WTC11 (cell line): ENCODE data around the gene SLC9A3. TPM values are rescaled to one million over a fixed set of nuclear protein-coding genes. Genes with fewer than 3 reads are reported as not detected.
A peak's percentile ranks its signal among the peaks of the same experiment; 100 is the strongest.

Source experiments
- CTCF ChIP-seq: fragments of 200-600 bp; IDR thresholded peaks from 2 replicates; pipeline ENCODE4 v1.8.0; 2022; ENCODE audit warnings: antibody characterized with exemption
- E2F5 ChIP-seq: sonication (generic); formaldehyde crosslinking; IDR thresholded peaks from 2 replicates; pipeline ENCODE4 v1.8.1; 2022; ENCODE audit warnings: mild to moderate bottlenecking, moderate library complexity, missing genetic modification reagents
- ELF4 ChIP-seq: sonication (generic); formaldehyde crosslinking; IDR thresholded peaks from 2 replicates; pipeline ENCODE4 v1.8.1; 2022; ENCODE audit warnings: low read depth, mild to moderate bottlenecking, moderate library complexity, missing genetic modification reagents
- IRF2 ChIP-seq: sonication (generic); formaldehyde crosslinking; IDR thresholded peaks from 2 replicates; pipeline ENCODE4 v1.8.0; 2022; ENCODE audit warnings: low read depth, missing genetic modification reagents, borderline replicate concordance
- PRRX2 ChIP-seq: fragments of 250-450 bp; sonication (Bioruptor Pico); IDR thresholded peaks from 2 replicates; pipeline ENCODE4 v1.8.0; 2021; ENCODE audit warnings: mild to moderate bottlenecking
- SOX15 ChIP-seq: fragments of 250-450 bp; sonication (Bioruptor Pico); IDR thresholded peaks from 2 replicates; pipeline ENCODE4 v1.9.0; 2021; ENCODE audit warnings: mild to moderate bottlenecking
- STAT6 ChIP-seq: sonication (generic); formaldehyde crosslinking; conservative IDR thresholded peaks from 2 replicates; pipeline ENCODE4 v1.8.1; 2023; ENCODE audit warnings: mild to moderate bottlenecking, low read depth, missing genetic modification reagents, moderate library complexity
- ZBTB21 ChIP-seq: sonication (generic); formaldehyde crosslinking; IDR thresholded peaks from 2 replicates; pipeline ENCODE4 v1.8.1; 2023; ENCODE audit warnings: mild to moderate bottlenecking, missing genetic modification reagents, borderline replicate concordance
- ZBTB43 ChIP-seq: sonication (generic); formaldehyde crosslinking; IDR thresholded peaks from 2 replicates; pipeline ENCODE4 v1.8.1; 2023; ENCODE audit warnings: mild to moderate bottlenecking, missing genetic modification reagents
- ZNF263 ChIP-seq: sonication (generic); formaldehyde crosslinking; IDR thresholded peaks from 2 replicates; pipeline ENCODE4 v1.8.1; 2022; ENCODE audit warnings: low read depth, mild to moderate bottlenecking, moderate library complexity, missing genetic modification reagents
- ZNF532 ChIP-seq: fragments of 250-450 bp; sonication (Bioruptor Pico); IDR thresholded peaks from 2 replicates; pipeline ENCODE4 v1.9.0; 2021; ENCODE audit warnings: mild to moderate bottlenecking, borderline replicate concordance
- ZSCAN18 ChIP-seq: fragments of 250-450 bp; sonication (Bioruptor Pico); IDR thresholded peaks from 2 replicates; pipeline ENCODE4 v2.1.2; 2022; ENCODE audit warnings: mild to moderate bottlenecking, moderate library complexity
- total RNA-seq: library from RNA; stranded (reverse); gene quantifications from 3 replicates; pipeline ENCODE4 v1.2.3, GENCODE V29; 2021

SLC9A3 gene
- total RNA-seq, 1 experiment from 2014 or later = 1.6 TPM

- no peak for TF ChIP-seq CTCF
- no peak for TF ChIP-seq PRRX2 (CRISPR knock-in tag)
- peak; percentile 95 for TF ChIP-seq E2F5
- peak; percentile 95 for TF ChIP-seq ELF4
- TF ChIP-seq ZBTB21 = peak; percentile 90
- TF ChIP-seq ZBTB43 (CRISPR knock-in tag) = peak; percentile 83; the same call in 1 of the 2 replicates
- peak; percentile 70; the same call in 1 of the 2 replicates for TF ChIP-seq STAT6
- no peak for TF ChIP-seq ZSCAN18
- TF ChIP-seq ZNF263 (CRISPR knock-in tag) = peak; percentile 72; the same call in 1 of the 2 replicates
- no peak for TF ChIP-seq SOX15 (CRISPR knock-in tag)
- TF ChIP-seq IRF2 (CRISPR knock-in tag) = no peak
- no peak for TF ChIP-seq ZNF532 (CRISPR knock-in tag)
Observed at GRCh38 chr5:472656-473550, 51.3 kb downstream of the SLC9A3 start (continued).
